Kasumi-1 (cell line): ENCODE measurements around the gene DNAJB1.
"Not testable (repeated sequence)": the region's sequence is repeated elsewhere in the genome, so short reads cannot be mapped to it uniquely, and the experiment has no call there.

Experiments
- DNase-seq, 2 experiments: peaks; one replicate each; lab custom pipeline; 2025; lab: John Stamatoyannopoulos, UW

Gene DNAJB1

GRCh38 chr19:14517840-14518505, at the start of gene DNAJB1:
Gene DNAJB1, minus strand, starts transcription at chr19:14518397. Its CDS starts 48 bp downstream, at chr19:14518349.
- peak; percentile 55 to 57 for DNase-seq

DNA sequence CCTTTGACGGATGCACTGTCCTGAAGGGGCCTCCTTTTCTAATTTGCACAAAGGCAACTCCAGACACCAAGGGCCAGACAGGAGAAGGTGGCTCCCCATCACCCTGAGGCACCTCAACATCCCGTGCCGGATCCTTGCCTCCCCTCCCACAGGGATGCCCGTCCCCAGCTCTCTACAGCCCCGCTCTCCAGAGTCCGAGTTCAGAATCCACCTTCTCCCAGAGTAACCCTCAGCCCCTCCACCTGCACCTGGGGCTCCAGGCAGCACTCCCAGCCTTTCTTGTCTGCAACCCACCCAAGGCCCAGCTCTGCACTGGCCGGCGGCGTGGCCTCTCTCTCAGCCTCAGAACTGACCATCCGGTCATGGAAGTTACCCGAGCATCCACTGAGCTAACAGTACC, 48.9 kb upstream of the DNAJB1 start:
- no peak for DNase-seq

DNA sequence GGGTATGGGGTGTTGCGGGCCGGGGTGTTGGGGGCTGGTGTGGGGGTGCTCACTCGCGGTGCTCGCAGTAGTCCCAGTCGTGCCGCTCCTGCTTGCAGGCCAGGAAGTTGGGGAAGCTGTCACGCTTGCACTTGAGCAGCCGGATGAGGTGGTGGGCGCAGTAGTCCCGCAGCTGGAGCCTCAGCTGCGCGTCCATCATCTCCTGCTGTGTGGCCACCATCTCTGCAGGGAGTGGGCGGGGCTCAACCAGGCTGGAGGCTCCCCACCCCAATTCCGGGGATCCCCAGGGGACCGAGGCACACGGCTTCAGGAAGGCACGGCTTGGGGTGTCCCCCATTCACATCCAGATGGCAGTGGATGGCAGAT, 48.5 kb upstream of the DNAJB1 start:
- no peak for DNase-seq

DNA sequence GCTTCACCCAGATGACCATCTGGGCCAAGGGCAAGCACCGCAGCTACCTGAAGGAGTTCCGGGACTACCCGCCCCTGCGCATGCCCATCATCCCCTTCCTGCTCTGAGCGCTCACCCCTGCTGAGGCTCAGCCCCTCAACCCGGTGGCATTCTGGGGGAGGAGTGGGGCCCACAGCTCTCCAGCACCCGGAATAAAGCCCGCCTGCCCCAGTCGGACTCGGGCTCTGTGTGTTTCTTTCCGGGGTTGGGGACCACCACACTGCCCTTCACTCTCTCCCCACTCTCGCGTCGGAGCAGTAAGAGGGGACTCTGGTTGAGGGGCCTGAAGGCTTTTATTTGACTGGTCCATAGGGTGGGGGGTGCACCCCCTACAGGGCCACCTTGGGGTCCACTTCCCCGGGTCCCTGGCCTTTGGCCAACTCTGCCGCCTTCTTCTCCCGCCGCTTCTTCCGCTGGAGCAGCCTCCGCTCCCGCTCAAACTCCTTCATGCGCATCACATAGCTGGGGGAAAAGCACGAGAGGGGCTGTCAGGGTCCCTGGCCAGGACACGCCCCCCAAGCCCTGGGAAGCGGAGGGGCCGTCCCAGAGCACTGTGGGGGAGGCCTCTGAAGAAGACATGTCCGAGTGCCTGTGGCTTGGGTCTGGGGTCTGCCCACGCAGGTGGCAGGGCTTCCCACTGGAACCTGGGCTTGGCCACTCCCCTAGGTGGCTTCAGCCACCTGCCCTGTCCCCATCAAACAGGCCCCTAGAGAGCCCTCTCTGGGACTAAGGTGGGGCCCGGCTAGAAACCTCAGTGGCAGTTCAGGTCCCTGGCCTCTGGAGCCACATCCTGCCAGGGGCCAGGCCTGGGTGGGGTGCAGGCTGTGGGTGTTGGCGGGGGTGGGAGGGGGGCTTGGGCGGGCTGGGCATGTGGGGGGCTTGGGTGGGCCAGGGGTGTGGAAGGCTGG, 47.8 kb upstream of the DNAJB1 start:
- no peak for DNase-seq

DNA sequence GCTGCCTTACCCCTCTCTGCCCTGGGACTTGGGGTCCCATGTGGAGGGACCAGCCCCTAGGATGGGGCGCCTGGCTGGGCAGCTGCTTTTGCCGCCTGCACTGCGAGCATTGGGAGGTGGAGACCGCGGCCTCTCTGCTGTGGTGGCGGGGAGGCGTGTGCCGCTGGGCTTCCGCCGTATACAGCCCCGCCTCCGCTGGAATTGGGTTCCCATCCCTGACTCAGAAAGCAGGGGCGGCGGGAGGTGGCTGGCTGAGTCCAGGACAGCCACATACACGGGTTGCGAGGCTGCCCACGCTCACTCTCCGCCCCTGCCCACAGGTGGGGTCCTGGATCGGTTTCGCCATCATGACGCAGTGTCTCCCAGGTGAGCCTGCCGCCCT, 47.1 kb upstream of the DNAJB1 start:
- no peak for DNase-seq

- DNase-seq, result not testable (repeated sequence)
These were observed 46.6 kb upstream of the DNAJB1 start for GRCh38 chr19:14564652-14565297.

DNA sequence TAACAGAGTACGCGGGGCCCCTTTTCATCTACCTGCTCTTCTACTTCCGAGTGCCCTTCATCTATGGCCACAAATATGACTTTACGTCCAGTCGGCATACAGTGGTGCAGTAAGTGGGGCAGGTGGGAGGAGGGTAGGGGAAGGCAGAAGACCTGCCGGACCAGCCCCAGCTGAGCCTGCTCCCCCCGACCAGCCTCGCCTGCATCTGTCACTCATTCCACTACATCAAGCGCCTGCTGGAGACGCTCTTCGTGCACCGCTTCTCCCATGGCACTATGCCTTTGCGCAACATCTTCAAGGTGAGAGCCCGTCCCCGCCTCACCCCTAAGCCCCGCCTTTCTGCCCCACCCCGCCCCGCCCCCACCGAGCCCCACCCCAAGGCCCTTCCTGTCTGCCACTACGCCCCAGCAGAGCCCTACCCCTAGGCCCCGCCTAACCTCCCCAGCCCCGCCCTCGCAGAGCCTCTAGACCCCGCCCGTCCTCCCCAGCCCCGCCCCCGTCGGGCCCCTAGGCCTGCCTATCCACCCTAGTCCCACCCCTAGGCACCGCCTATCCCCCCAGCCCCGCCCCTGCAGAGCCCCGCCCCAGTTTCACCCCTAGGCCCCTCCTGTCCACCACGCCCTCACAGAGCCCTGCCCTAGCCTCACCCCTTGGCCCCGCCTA, 45.9 kb upstream of the DNAJB1 start:
- DNase-seq, result no peak

DNA sequence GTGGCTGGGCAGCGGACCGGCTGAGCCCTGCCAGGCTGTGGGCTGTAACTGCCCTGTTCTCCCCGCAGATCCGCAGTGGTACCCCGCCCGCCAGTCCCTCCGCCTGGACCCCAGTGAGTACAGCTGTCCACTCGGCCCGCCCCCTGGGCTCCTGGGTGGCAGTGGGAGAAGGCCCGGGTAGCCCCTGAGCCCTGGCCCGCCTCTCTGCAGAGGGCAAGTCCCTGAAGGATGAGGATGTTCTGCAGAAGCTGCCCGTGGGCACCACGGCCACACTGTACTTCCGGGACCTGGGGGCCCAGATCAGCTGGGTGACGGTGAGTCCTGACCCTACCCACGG, 45.4 kb upstream of the DNAJB1 start:
- no peak for DNase-seq

- DNase-seq, result no peak
These were observed 44.7 kb upstream of the DNAJB1 start for GRCh38 chr19:14562660-14563589.

- DNase-seq, result no peak
These were observed 43.7 kb upstream of the DNAJB1 start for GRCh38 chr19:14561847-14562351.

- no peak for DNase-seq
These were observed 43.1 kb upstream of the DNAJB1 start for GRCh38 chr19:14561249-14561648.

GRCh38 chr19:14560776-14561108, 42.5 kb upstream of the DNAJB1 start:
- DNase-seq, result no peak

DNA sequence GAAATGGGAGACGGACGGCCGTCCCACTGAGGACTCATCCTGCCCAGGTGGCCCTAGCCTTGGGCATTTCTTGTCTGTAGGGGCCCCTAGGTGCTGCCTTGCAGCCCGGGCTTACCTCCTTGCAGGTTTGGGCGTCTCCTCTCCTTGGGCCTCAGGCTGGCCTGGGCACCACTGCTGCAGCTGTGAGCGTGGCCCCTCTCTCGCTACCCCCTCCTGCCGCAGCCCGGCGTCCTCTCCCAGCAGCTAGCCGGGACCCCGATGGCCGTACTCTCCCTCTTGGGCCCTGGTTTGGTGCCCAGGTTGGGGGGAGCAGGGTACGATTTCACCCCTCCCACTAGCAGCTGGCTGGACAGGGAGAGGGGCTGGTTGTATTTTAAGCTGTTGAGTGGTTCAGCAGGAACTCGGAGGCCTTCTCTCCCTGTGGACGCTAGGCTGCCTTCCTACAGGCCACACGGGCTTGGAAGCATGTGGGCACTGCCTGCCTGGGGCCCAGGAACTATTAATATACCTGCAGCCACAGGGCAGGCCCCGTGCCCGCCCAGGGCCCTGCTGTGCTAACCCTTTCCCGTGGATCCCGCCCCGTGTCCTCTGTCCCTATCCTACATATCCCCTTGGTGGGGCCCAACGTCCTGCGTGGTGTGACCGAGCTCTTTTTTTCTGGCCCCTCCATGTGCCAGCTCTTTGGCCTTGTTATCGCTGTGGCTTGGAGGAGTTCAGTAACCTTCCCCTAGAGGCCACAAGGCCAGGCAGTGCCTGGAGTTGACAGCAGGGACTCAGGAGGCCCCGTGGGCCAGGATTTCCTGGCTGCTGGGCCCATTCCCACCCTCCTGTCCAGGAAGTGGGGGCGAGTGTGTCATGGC, 41.9 kb upstream of the DNAJB1 start:
- DNase-seq, result peak; percentile 25 to 49

GRCh38 chr19:14558370-14559066, 40.3 kb upstream of the DNAJB1 start:
- no peak for DNase-seq

DNA sequence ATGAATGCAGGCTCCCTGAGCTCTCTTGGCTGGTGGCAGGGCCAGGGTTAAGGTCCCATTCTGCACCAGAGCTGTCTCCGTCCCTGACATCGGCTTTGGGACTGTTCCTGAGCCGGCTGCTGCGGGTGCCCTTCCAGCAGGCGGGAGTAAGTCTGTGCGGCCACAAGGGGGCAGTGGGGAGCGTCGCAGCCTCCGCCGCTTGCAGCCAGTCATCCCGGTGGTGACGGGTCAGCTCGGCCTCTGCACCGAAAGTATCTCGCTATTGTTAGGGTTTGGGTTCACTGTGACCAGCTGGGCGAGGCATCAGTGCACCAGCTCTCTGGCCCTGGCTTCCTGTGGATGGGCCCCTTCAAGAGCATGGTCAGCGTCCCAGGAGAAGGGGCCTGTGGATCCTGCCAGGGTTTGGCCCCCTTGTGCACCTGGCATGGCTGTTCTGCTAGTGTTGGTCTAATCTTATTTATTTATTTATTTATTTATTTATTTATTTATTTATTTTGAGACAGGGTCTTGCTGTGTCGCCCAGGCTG, 38.5 kb upstream of the DNAJB1 start:
- DNase-seq, result peak; percentile 79 to 80

- no peak for DNase-seq
These were observed 37.9 kb upstream of the DNAJB1 start for GRCh38 chr19:14555918-14556661.

- no peak for DNase-seq
These were observed 36.2 kb upstream of the DNAJB1 start for GRCh38 chr19:14554382-14554812.

- no peak for DNase-seq
These were observed 35.7 kb upstream of the DNAJB1 start for GRCh38 chr19:14553939-14554243.
